DND-41 (cell line): ENCODE measurements around the gene PTPRR.

Experiments used
- EZH2 ChIP-seq: IDR thresholded peaks from 3 replicates; pipeline ENCODE4 v1.6.1; 2012; ENCODE audit warnings: borderline replicate concordance, low read depth, mild to moderate bottlenecking, moderate library complexity, low read length, inconsistent platforms; ENCODE audit not compliant: severe bottlenecking
- TF ChIP-seq, protein P1 (sequence below): IDR thresholded peaks from 2 replicates; pipeline ENCODE4 v1.5.1; 2012; ENCODE audit warnings: borderline replicate concordance, low read length, moderate library complexity, mild to moderate bottlenecking; ENCODE audit not compliant: poor library complexity, severe bottlenecking; ENCODE audit errors: extremely low read depth

- TF ChIP-seq EZH2: no peak
- TF ChIP-seq, protein P1, sequence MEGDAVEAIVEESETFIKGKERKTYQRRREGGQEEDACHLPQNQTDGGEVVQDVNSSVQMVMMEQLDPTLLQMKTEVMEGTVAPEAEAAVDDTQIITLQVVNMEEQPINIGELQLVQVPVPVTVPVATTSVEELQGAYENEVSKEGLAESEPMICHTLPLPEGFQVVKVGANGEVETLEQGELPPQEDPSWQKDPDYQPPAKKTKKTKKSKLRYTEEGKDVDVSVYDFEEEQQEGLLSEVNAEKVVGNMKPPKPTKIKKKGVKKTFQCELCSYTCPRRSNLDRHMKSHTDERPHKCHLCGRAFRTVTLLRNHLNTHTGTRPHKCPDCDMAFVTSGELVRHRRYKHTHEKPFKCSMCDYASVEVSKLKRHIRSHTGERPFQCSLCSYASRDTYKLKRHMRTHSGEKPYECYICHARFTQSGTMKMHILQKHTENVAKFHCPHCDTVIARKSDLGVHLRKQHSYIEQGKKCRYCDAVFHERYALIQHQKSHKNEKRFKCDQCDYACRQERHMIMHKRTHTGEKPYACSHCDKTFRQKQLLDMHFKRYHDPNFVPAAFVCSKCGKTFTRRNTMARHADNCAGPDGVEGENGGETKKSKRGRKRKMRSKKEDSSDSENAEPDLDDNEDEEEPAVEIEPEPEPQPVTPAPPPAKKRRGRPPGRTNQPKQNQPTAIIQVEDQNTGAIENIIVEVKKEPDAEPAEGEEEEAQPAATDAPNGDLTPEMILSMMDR: no peak
These were observed 163.7 kb downstream of the PTPRR start for GRCh38 chr12:70756791-70757190.
